Peyer's patch (tissue), 4 donors: ENCODE results near the gene UQCR10.

ENCODE experiments used
- POLR2A ChIP-seq, 2 donors: fragments of 450-650 bp; IDR thresholded peaks; one replicate each; pipeline ENCODE4 v1.5.1; 2017; ENCODE audit warnings: antibody characterized with exemption in 2 of 2, mild to moderate bottlenecking in 2 of 2, moderate library complexity in 2 of 2
- TF ChIP-seq, protein P1 (sequence below), 6 experiments: fragments of 450-650 bp in 4 of 6; fragments of 200-600 bp in 2 of 6; sonication (generic) in 1 of 6; IDR thresholded peaks; one replicate each; pipeline ENCODE4 v1.5.1; 2017 to 2019; ENCODE audit warnings: antibody characterized with exemption in 6 of 6, mild to moderate bottlenecking in 3 of 6, moderate library complexity in 1 of 6

DNA sequence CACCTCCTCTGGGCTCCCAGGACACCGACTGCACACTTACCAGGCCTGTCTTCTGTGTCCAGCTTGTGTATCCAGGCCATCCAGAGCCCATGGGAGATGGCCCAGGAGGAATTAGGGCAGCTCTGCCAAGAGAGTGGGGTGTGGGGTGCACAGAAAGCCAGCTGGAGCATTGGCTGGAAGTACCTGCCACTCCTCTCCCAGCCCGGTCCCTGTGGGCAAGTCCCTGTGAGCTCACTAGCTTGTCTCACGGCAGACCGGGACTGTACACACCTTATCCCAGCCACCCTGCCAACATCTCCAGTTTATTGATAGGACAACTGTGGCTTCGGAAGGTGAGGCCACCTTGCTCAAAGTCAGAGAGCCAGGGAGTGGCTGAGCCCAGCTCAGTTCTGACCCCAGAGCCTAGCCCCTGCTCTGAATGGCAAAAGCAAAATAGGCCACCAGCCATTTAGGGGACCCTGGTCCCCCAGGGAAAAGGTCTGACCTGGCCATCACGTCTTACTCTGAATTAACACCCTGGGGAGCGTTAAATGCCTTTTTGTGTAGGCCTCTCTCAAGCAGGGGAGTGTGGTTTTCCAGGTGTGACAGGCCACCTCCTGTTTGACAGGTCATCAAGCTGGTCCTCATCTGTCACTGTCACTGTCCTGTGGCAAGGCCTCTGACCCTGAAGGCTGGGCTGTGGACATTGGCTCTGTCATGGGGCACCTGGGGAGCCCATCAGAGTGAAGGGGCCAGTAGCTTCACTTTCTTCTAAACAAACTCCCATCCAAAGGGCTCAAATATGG is 15.1 kb downstream of the UQCR10 start:
- TF ChIP-seq, protein P1, sequence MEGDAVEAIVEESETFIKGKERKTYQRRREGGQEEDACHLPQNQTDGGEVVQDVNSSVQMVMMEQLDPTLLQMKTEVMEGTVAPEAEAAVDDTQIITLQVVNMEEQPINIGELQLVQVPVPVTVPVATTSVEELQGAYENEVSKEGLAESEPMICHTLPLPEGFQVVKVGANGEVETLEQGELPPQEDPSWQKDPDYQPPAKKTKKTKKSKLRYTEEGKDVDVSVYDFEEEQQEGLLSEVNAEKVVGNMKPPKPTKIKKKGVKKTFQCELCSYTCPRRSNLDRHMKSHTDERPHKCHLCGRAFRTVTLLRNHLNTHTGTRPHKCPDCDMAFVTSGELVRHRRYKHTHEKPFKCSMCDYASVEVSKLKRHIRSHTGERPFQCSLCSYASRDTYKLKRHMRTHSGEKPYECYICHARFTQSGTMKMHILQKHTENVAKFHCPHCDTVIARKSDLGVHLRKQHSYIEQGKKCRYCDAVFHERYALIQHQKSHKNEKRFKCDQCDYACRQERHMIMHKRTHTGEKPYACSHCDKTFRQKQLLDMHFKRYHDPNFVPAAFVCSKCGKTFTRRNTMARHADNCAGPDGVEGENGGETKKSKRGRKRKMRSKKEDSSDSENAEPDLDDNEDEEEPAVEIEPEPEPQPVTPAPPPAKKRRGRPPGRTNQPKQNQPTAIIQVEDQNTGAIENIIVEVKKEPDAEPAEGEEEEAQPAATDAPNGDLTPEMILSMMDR (IDR thresholded peaks at IDR 0.05), result no peak
- TF ChIP-seq POLR2A (IDR thresholded peaks at IDR 0.05), result no peak
